H4 (cell line): ENCODE data around the gene SH2D6. TPM values are rescaled to one million over a fixed set of nuclear protein-coding genes. Genes with fewer than 3 reads are reported as not detected.
"Not testable (repeated sequence)": the region's sequence is repeated elsewhere in the genome, so short reads cannot be mapped to it uniquely, and the experiment has no call there.

ENCODE experiments used
- DNase-seq: peaks from one replicate; pipeline ENCODE4 v3.0.0-alpha.2; 2015; ENCODE audit warnings: low spot score
- total RNA-seq: library from RNA; depleted of rRNA; stranded (reverse); fragments of >200 nt; shearing (Covaris generic); gene quantifications from 2 replicates; pipeline ENCODE4 v1.2.3, GENCODE V29; 2014; rRNA removed

The SH2D6 gene
- not detected in 2 replicates for total RNA-seq

DNA sequence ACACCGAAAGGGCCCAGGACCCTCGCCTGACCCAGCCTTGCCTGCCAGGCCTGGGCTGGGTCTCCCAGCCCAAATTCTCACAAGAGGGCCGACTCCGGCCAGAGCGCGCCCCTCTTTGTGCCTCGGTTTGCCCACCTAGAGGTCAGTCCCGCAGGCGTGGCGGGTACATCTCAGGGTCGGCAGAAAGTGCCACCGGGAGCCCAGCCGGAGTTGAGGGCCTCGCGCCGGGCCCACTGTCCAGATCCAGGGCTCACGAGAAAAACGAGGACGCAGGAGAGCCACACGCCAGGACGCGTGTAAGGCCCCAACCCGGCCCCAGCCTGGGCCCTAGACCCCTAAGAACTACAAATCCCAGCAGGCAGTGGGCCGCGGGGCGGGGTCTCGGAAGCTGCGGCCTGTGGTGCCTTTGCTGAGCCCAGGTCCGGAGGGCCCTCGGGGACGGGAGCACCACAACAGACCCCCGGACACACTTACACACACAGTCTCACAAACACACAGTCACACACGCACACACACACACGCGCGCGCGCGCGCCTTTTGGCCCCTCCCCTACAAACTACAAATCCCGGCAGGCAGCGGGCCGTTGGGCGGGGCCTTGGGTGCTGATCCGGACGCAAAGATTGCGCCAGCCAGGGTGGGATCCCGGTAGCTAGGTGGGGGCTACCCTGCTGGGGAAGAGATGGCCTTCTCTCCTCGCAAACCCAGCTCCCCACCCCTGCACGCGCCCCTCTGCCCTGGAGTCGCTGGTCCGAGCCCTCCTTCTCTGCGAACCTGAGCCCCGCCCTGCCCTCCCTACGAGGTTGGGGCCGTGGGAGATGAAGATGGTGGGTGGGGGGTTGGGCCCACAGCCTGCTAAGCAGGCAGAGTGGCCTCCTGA is at the start of gene SH2D6:
SH2D6 (plus strand) TSS at position 583 of the 877 bp plus-strand sequence. CDS start 10,752 bp downstream, outside the sequence.
- DNase-seq: peak; percentile 62

DNA sequence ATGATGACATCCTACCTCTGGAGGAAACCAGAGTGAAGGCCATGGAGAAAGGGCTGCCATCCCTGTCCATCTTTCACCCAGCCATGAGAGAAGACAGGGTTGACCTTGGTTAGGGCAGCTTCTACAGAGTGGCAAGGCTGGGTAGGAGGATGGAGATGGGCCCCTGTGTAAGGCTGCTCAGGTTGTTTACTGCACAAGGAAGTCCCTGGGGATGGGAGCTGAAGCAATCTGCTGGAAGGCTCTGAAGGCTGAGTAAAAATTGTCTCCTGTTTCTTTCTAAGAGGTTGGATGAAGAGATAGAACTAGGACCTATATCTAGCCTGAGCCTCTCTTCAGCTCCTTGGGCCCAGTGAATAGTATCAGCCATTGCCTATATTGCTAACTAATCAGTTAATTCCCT is 49.6 kb upstream of the SH2D6 start:
- DNase-seq: no peak

GRCh38 chr2:85369500-85369899 is 49.0 kb upstream of the SH2D6 start:
- DNase-seq: no peak

DNA sequence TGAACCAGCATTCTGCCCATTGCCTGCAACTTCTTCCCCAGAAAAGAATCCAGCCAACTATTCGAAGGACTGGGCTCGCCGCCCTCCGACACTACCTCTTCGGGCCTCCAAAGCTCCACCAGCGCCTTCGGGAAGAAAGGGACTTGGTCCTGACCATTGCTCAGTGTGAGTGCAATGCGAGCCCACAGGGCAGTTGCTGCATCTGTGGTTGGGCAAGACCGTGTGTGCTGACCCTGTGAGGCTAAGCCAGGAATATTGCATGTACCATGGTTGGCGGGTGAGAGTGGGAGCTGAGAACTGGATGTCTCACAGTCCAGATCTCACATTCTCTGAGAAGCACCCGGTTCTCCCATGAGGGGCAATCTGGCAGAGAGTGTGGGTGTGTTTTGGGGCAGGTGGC is 47.5 kb upstream of the SH2D6 start:
- no peak for DNase-seq

DNA sequence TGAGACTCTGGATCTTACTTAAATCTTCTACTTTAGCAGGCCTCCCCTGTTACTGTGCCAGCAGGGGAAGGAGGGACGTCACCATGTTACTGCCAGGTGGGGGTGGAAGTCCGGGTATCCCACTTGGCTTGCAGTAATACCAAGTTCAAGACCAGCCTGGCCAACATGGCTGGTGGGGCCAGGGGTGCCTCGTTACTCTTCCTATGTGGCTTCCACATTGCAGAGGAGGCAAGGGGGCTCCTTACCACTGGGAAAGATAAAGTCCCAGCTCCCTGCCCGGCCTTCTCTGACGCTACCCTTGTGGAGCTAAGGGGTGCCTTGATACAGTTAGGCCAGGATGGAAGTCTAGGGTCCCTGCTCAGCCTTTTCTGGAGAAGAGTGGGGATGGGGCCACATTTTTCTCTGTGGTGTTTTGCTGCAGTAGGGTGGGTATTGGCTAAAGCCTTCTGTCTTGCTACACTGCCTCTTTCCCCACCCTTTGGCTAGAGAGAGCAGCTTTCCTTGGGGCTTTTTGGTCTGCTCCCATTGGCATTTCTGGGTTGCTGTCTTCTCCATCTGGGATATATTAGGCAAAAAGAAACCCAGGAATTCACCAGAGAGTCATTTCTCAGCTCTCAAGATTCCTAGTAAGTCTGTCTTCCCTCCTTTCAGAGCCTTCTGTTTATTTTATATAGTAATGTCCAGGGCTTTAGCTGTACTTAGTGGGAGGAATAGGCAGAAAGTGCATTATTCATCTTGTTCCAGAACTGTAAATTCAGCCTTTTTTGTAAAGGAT is 42.0 kb upstream of the SH2D6 start:
- DNase-seq: no peak

DNA sequence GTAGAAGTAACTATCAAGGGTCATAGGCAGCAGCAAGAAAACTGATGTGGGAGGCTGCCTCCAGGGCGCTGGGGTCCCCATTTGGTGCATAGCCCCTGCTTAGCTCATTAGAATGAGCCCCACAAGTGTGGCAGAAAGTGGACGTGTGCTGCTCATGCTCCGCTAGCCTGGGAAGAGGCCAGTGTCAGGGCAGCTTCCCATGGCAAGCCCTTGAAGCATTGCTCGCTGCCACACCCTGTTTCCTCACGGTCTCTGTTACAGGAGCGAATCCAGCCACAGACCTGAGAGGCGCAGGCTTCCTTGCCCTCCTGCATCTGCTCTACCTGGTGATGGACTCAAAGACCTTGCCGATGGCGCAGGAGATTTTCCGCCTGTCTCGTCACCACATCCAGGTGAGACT is 41.4 kb upstream of the SH2D6 start:
- no peak for DNase-seq

- DNase-seq: no peak
Measured at GRCh38 chr2:85378257-85378656, 40.3 kb upstream of the SH2D6 start.

DNA sequence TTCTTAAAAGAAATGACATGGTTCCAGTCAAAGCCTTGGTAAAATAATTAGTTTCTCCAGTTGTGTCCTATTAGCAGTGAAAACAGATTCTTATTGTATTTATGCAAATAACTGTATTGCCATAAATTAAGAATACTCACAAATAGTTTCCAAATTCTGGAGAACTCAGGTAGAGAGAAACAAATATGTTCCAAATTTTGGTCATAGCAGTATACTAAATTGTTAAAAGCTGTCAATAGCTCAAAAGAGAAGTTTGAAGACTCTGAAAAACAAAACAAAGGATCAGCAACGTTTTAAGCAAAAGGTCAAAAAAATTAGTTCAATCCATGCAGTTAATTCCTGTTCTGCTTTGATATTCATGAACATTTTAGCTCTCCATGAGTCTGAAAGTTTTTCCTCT is 38.5 kb upstream of the SH2D6 start:
- DNase-seq: no peak

DNA sequence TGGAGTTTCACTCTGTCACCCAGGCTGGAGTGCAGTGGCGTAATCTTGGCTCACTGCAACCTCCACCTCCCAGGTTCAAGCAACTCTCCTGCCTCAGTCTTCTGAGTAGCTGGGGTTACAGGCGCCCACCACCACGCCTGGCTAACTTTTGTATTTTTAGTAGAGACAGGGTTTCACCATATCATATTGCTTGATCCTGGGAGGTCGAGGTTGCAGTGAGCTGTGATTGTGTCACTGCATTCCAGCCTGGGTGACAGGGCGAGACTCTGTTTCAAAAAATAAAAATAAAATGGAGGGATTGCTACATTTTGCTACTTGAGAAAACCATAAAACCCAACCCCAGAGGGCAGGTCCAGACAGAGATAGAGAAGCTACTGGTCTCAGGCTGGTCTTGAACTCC is 35.4 kb upstream of the SH2D6 start:
- DNase-seq: not testable (repeated sequence)

- DNase-seq: no peak
Measured at GRCh38 chr2:85383850-85384249, 34.7 kb upstream of the SH2D6 start.

- no peak for DNase-seq
Measured at GRCh38 chr2:85385746-85386145, 32.8 kb upstream of the SH2D6 start.

DNA sequence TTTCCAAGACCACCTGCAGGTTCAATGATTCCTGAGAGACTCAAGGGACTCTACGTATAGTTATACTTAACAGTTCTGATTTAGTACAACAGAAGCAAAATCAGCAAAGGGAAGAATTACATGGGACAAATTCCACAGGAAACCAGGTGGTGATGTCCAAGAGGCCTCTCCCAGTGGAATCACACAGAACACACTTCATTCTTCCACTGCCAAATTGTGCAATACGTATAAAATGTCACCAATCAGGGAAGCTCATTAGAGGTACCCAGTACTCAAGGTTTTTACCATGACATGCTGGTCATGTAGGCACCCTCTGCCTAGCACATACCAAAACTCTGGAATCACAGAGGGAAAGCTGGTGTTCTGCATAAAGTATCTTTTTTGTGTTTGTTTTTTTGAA is 30.8 kb upstream of the SH2D6 start:
- no peak for DNase-seq

DNA sequence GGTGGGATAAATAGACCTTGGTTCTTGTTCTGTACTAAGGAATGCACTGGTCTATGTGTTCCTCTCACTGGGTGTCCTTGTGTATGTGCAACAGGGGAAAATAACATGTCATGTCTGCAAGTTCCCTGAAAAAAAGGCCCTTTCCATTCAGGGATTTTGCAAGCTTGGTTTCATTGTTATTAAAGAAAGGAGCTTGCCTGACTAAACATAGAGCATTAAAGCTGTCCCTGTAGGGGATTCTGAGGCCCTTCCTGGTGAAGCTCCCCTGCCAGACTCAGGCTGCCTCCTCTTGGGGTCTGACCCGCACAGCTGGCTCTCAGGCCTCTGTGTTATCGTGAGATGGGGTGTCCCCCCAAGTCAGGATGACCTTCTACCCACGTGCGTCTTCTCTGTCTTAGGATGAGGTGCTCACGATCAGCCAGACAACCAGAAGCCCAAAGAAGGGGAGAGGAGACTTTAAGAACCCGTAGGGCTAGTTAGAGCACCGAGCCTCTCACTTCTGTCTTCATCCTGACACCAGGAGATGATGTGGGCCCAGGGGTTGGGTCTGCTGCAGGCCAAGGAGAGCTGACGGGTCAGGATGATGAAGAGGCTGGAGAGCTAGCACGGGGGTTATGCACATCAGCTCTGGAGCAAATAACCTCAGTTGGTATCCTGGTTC is 29.5 kb upstream of the SH2D6 start:
- no peak for DNase-seq

GRCh38 chr2:85390941-85391669 is 27.4 kb upstream of the SH2D6 start:
- no peak for DNase-seq

GRCh38 chr2:85393836-85394235 is 24.7 kb upstream of the SH2D6 start:
- DNase-seq: no peak

DNA sequence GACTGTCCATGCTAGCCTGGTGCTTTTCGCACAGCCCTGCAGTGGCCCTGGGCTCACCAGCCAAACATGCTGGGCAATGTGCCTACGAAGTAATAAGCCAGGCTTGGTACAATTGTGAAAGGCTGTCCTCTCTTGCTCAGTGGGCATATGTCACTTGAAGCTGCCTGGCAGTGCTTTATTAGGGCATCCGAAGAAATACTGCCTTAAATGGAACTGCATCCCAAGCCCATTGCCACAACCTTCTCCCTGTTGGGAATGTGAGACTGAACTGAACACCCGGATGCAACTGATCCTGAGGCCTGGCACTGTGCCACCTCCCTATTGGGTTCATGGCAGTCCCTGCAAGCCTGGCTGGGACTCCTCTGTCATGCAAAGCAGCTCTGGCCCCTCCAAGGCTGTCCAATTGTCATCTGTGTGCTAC is 24.2 kb upstream of the SH2D6 start:
- DNase-seq: no peak

GRCh38 chr2:85394976-85395375 is 23.5 kb upstream of the SH2D6 start:
- DNase-seq: no peak

DNA sequence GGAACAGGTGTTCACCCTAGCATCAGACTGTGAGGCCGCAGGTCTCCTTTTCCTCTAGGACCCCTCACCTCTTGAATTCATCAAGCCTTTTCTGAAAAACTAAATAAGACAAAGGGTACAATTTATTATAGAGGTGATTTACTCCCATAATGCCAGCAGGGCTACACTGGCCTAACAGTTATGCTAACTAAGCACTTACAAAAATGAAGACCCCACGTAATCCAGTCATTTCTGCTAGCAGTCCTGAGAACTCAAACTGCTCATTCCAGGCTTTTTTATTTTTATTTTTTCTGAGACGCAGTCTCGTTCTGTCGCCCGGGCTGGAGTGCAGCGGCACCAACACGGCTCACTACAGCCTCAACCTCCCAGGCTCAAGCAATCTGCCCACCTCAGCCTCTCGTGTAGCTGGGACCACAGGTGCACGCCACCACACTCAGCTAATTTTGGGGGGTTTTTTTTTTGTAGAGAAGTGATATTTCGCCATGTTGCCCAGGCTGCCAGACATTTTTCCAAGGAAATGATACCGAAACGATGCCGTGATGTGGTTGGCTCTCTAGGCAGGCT is 22.5 kb upstream of the SH2D6 start:
- DNase-seq: no peak

GRCh38 chr2:85396531-85397470 is 21.7 kb upstream of the SH2D6 start:
- DNase-seq: no peak

DNA sequence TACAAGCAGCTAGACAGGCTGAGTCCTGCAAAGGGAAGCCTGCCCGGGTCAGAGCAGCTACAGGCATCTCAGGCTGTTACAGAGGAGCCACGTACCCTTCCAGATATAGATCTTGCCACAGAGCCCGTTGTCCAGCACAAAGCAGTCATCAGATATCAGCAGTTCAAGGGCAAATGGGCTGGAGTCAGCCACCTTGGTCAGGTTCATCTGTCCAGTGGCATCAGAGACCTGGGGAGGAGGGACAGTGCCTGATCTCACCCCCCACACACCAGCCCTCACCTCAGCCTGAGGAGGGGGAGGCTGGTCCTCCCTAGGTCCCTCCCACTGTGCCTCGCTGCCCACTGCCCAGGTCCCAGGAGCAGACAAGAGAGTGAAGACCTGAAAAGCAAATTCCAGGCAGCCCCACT is 20.6 kb upstream of the SH2D6 start:
- DNase-seq: no peak
